Liver (tissue), 9 donors: ENCODE measurements around the gene TMPRSS6. TPM values are rescaled to one million over a fixed set of nuclear protein-coding genes. Genes with fewer than 3 reads are reported as not detected.

Experiments used
- DNase-seq: peaks from one replicate; pipeline ENCODE4 v3.0.0-alpha.2; 2017; ENCODE audit warnings: low spot score
- H3K27ac ChIP-seq, 2 donors: one replicate each; pipeline ENCODE4 v1.7.0; 2013; ENCODE audit warnings: inconsistent platforms in 2 of 2, low read length in 2 of 2, control low read depth in 1 of 2, low read depth in 1 of 2, mild to moderate bottlenecking in 1 of 2
- H3K27me3 ChIP-seq, 4 donors: one replicate each; pipeline versions ENCODE4 v1.6.1 to v1.7.0; 2013; ENCODE audit warnings: low read length in 3 of 4, inconsistent platforms in 1 of 4, mild to moderate bottlenecking in 1 of 4, moderate library complexity in 1 of 4; ENCODE audit not compliant: control insufficient read depth in 4 of 4, insufficient read depth in 4 of 4
- H3K36me3 ChIP-seq, 4 donors: one replicate each; pipeline versions ENCODE4 v1.6.1 to v1.7.0; 2013; ENCODE audit warnings: low read length in 3 of 4, mild to moderate bottlenecking in 3 of 4, low read depth in 1 of 4, moderate library complexity in 1 of 4; ENCODE audit not compliant: control insufficient read depth in 4 of 4, insufficient read depth in 3 of 4
- H3K4me1 ChIP-seq, 4 donors: one replicate each; pipeline versions ENCODE4 v1.6.1 to v1.7.0; 2013; ENCODE audit warnings: low read length in 3 of 4, mild to moderate bottlenecking in 3 of 4, moderate library complexity in 1 of 4; ENCODE audit not compliant: control insufficient read depth in 4 of 4, insufficient read depth in 4 of 4
- H3K4me3 ChIP-seq, 3 donors: one replicate each; pipeline versions ENCODE4 v1.6.1 to v1.7.0; 2013; ENCODE audit warnings: low read length in 3 of 3, control low read depth in 1 of 3, low read depth in 1 of 3, mild to moderate bottlenecking in 1 of 3
- H3K9ac ChIP-seq, 2 donors: one replicate each; pipeline ENCODE4 v1.7.0; 2013; ENCODE audit warnings: low read length in 2 of 2, mild to moderate bottlenecking in 2 of 2, moderate library complexity in 2 of 2, control low read depth in 1 of 2, low read depth in 1 of 2
- H3K9me3 ChIP-seq, 4 donors: one replicate each; pipeline versions ENCODE4 v1.6.1 to v1.7.0; 2013; ENCODE audit warnings: low read length in 3 of 4; ENCODE audit not compliant: control insufficient read depth in 4 of 4
- EGR1 ChIP-seq, 2 donors: IDR thresholded peaks; 2 replicates each; pipeline ENCODE4 v1.6.1; 2016 to 2018; ENCODE audit warnings: antibody characterized with exemption in 2 of 2, low read depth in 2 of 2
- FOXA1 ChIP-seq: IDR thresholded peaks from 2 replicates; pipeline ENCODE4 v1.6.1; 2016; ENCODE audit warnings: antibody characterized with exemption
- FOXA2 ChIP-seq: IDR thresholded peaks from 2 replicates; pipeline ENCODE4 v1.6.1; 2016; ENCODE audit warnings: antibody characterized with exemption
- GABPA ChIP-seq, 2 donors: IDR thresholded peaks in 1 of 2; conservative IDR thresholded peaks in 1 of 2; 2 replicates each; pipeline ENCODE4 v1.6.1; 2016; ENCODE audit warnings: antibody characterized with exemption in 2 of 2, mild to moderate bottlenecking in 1 of 2, moderate library complexity in 1 of 2
- HNF4A ChIP-seq, 2 donors: conservative IDR thresholded peaks; 2 replicates each; pipeline ENCODE4 v1.6.1; 2016; ENCODE audit warnings: antibody characterized with exemption in 2 of 2, mild to moderate bottlenecking in 2 of 2
- HNF4G ChIP-seq: IDR thresholded peaks from 2 replicates; pipeline ENCODE4 v1.6.1; 2016; ENCODE audit warnings: antibody characterized with exemption
- RAD21 ChIP-seq, 2 donors: IDR thresholded peaks; 2 replicates each; pipeline ENCODE4 v1.6.1; 2016; ENCODE audit warnings: antibody characterized with exemption in 2 of 2, mild to moderate bottlenecking in 2 of 2
- RXRA ChIP-seq, 2 donors: IDR thresholded peaks; 2 replicates each; pipeline ENCODE4 v1.6.1; 2017 to 2018; ENCODE audit warnings: antibody characterized with exemption in 2 of 2, mild to moderate bottlenecking in 1 of 2
- SP1 ChIP-seq: IDR thresholded peaks from 2 replicates; pipeline ENCODE4 v1.6.1; 2018; ENCODE audit warnings: antibody characterized with exemption, mild to moderate bottlenecking
- TAF1 ChIP-seq: conservative IDR thresholded peaks from 2 replicates; pipeline ENCODE4 v1.6.1; 2016; ENCODE audit warnings: antibody characterized with exemption, mild to moderate bottlenecking
- YY1 ChIP-seq: IDR thresholded peaks from 2 replicates; pipeline ENCODE4 v1.6.1; 2016; ENCODE audit warnings: antibody characterized with exemption, mild to moderate bottlenecking
- WGBS: extraction: QIAGEN DNeasy Blood & Tissue Kit; methylation state at CpG from one replicate; pipeline ENCODE4 v1.1.7; 2013; 5-methylcytosine and 5-hydroxymethylcytosine counted together
- polyA plus RNA-seq, 2 donors: library from polyadenylated mRNA; stranded (reverse) in 1 of 2; unstranded in 1 of 2; fragments of 200-250 nt in 1 of 2; fragments of >200 nt in 1 of 2; fragmentation: Nextera tagmentation in 1 of 2; extraction: Ambion mirVana in 1 of 2; gene quantifications; one replicate each; pipeline versions ENCODE4 v1.2.1 to v1.2.3, GENCODE V29; 2013 to 2015
- total RNA-seq, 2 donors: library from RNA; depleted of rRNA; stranded (reverse); fragments of >200 nt; gene quantifications; one replicate each; pipeline ENCODE4 v1.2.3, GENCODE V29; 2014
- TF ChIP-seq, protein P1 (sequence below): fragments of 150-350 bp; IDR thresholded peaks from 2 replicates; pipeline ENCODE4 v1.5.1; 2017; ENCODE audit warnings: improper control_type of control experiment, low read depth, low read length; ENCODE audit not compliant: missing input control
- TF ChIP-seq, protein P2 (sequence below): IDR thresholded peaks from 2 replicates; pipeline ENCODE4 v1.6.1; 2016; ENCODE audit warnings: antibody characterized with exemption
- TF ChIP-seq, protein P3 (sequence below): IDR thresholded peaks from 2 replicates; pipeline ENCODE4 v1.6.1; 2016; ENCODE audit warnings: antibody characterized with exemption, mild to moderate bottlenecking
- TF ChIP-seq, protein P4 (sequence below): IDR thresholded peaks from 2 replicates; pipeline ENCODE4 v1.6.1; 2016; ENCODE audit warnings: antibody characterized with exemption
- donor health status: healthy.
- donor health status: healthy.
- donor health status: healthy.
- donor health status: healthy.
- donor health status: healthy.

Gene TMPRSS6
- total and polyA plus RNA-seq, 4 donors = 12.6 to 47.1 (median 39.9) TPM

DNA sequence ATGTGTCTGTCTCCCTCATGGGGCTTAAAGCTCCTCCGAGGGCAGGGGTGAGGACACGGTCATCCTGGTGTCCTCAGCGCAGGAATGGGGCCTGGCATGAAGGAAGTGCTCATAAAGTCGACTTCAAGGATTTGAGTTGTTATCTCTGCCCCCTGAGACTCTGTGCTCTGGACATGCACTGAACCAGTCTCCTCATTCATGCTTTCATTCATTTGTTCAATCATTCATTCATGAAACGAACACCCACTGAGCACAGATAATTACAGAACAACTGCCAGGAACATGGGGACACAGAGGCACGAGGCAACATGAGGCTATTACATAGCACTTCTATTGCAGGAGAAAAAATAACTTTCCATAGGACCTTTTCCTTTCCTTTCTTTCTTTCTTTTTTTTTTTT is 16.5 kb downstream of the TMPRSS6 start (continued):
- TF ChIP-seq, protein P1, sequence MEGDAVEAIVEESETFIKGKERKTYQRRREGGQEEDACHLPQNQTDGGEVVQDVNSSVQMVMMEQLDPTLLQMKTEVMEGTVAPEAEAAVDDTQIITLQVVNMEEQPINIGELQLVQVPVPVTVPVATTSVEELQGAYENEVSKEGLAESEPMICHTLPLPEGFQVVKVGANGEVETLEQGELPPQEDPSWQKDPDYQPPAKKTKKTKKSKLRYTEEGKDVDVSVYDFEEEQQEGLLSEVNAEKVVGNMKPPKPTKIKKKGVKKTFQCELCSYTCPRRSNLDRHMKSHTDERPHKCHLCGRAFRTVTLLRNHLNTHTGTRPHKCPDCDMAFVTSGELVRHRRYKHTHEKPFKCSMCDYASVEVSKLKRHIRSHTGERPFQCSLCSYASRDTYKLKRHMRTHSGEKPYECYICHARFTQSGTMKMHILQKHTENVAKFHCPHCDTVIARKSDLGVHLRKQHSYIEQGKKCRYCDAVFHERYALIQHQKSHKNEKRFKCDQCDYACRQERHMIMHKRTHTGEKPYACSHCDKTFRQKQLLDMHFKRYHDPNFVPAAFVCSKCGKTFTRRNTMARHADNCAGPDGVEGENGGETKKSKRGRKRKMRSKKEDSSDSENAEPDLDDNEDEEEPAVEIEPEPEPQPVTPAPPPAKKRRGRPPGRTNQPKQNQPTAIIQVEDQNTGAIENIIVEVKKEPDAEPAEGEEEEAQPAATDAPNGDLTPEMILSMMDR = no peak

DNA sequence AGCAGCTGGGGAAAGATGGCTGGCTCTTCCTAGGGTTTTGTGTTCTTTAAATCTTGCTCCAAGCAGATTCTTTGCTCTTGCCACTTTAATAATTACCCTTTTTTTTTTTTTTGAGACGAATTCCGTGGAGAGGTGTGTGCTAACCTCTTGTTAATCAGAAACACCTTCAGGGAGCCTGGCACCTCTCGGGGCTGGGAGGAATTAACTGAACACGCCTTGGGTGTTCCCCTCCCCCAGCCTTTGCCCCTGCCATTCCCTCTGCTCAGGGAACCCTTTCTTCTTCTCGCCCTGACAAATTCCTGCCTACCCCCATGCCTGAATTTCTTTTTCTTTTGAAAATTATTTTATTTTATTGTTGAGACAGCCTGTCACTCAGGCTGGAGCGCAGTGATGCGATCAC is 17.5 kb downstream of the TMPRSS6 start:
- no peak overlapping the region for H3K27ac ChIP-seq
- 85% methylated on average over 7 of the region's 7 CpGs for WGBS
- no peak for DNase-seq
- TF ChIP-seq EGR1 (IDR thresholded peaks at IDR 0.05; ENCODE audit: low read depth in 2 of 2) = no peak
- TF ChIP-seq RXRA (IDR thresholded peaks at IDR 0.05) = no peak
- no peak for TF ChIP-seq GABPA (IDR thresholded peaks at IDR 0.05 in 1 of 2, conservative IDR thresholded peaks at IDR 0.05 in 1 of 2)
- TF ChIP-seq HNF4A (conservative IDR thresholded peaks at IDR 0.05) = no peak
- TF ChIP-seq, protein P2, sequence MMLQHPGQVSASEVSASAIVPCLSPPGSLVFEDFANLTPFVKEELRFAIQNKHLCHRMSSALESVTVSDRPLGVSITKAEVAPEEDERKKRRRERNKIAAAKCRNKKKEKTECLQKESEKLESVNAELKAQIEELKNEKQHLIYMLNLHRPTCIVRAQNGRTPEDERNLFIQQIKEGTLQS = no peak
- TF ChIP-seq, protein P3, sequence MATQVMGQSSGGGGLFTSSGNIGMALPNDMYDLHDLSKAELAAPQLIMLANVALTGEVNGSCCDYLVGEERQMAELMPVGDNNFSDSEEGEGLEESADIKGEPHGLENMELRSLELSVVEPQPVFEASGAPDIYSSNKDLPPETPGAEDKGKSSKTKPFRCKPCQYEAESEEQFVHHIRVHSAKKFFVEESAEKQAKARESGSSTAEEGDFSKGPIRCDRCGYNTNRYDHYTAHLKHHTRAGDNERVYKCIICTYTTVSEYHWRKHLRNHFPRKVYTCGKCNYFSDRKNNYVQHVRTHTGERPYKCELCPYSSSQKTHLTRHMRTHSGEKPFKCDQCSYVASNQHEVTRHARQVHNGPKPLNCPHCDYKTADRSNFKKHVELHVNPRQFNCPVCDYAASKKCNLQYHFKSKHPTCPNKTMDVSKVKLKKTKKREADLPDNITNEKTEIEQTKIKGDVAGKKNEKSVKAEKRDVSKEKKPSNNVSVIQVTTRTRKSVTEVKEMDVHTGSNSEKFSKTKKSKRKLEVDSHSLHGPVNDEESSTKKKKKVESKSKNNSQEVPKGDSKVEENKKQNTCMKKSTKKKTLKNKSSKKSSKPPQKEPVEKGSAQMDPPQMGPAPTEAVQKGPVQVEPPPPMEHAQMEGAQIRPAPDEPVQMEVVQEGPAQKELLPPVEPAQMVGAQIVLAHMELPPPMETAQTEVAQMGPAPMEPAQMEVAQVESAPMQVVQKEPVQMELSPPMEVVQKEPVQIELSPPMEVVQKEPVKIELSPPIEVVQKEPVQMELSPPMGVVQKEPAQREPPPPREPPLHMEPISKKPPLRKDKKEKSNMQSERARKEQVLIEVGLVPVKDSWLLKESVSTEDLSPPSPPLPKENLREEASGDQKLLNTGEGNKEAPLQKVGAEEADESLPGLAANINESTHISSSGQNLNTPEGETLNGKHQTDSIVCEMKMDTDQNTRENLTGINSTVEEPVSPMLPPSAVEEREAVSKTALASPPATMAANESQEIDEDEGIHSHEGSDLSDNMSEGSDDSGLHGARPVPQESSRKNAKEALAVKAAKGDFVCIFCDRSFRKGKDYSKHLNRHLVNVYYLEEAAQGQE = no peak
- TF ChIP-seq TAF1 = no peak
- no peak overlapping the region for H3K9ac ChIP-seq
- H3K4me1 ChIP-seq = peaks cover 0 to 7% (median 0%) of the 10 kb centered on the region in 4 donors
- H3K27me3 ChIP-seq = no peaks in the 10 kb centered on the region
- H3K9me3 ChIP-seq = no peaks in the 10 kb centered on the region
- H3K36me3 ChIP-seq = peaks cover 0 to 31% (median 18%) of the 10 kb centered on the region in 4 donors
- no peak overlapping the region for H3K4me3 ChIP-seq

DNA sequence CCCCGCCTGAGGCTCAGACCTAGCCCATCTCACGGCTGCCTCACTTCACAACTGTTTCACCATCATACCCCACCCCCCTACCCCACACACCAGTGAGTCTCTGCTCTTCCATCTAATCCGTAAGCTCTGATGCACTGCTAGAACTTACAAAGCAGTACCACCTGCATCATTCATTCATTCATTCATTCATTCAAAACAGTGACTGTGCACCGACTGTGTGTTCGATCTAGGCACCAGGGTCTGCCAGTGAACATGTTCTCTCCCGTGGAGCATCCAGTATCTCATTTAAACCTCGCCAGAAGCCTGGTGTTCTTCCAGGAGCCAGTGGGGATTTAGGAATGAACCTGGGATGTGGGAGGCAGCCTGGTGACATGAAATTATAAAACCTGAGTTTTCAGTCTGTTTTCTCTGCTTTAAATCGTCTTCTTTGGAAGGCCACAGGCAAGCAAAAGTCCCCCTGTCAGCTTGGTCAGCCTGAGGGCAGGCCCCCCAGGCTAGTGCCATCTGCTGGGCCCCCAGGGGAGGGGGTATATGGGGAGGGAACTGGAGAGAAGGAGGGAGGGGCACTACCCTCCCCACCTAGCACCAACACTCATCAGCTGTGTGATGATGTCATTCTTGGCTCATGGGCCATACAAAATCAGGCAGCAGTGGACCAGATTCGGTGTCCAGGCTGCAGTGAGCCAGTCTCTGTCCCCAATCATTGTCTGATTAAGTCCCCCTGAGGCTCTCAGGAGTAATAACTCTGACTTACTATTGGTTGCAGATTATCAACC is 18.4 kb downstream of the TMPRSS6 start:
- TF ChIP-seq RXRA (IDR thresholded peaks at IDR 0.05) (no peak), SP1 (no peak), FOXA2 (no peak), EGR1 (IDR thresholded peaks at IDR 0.05; ENCODE audit: low read depth in 2 of 2) (no peak), FOXA1 (no peak), HNF4G (no peak), GABPA (IDR thresholded peaks at IDR 0.05 in 1 of 2, conservative IDR thresholded peaks at IDR 0.05 in 1 of 2) (no peak), RAD21 (IDR thresholded peaks at IDR 0.05) (no peak), YY1 (no peak)
- TF ChIP-seq, protein P3 = no peak
- TF ChIP-seq, protein P4, sequence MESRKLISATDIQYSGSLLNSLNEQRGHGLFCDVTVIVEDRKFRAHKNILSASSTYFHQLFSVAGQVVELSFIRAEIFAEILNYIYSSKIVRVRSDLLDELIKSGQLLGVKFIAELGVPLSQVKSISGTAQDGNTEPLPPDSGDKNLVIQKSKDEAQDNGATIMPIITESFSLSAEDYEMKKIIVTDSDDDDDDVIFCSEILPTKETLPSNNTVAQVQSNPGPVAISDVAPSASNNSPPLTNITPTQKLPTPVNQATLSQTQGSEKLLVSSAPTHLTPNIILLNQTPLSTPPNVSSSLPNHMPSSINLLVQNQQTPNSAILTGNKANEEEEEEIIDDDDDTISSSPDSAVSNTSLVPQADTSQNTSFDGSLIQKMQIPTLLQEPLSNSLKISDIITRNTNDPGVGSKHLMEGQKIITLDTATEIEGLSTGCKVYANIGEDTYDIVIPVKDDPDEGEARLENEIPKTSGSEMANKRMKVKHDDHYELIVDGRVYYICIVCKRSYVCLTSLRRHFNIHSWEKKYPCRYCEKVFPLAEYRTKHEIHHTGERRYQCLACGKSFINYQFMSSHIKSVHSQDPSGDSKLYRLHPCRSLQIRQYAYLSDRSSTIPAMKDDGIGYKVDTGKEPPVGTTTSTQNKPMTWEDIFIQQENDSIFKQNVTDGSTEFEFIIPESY = no peak
- TF ChIP-seq, protein P1 = no peak
- H3K27ac ChIP-seq = no peak overlapping the region
- peaks cover 0 to 7% (median 0%) of the 10 kb centered on the region in 4 donors for H3K4me1 ChIP-seq
- no peak overlapping the region for H3K9ac ChIP-seq
- 89% methylated on average over 9 of the region's 9 CpGs for WGBS
- no peaks in the 10 kb centered on the region for H3K9me3 ChIP-seq
- H3K36me3 ChIP-seq = peaks cover 0 to 29% (median 14%) of the 10 kb centered on the region in 4 donors
- no peaks in the 10 kb centered on the region for H3K27me3 ChIP-seq
- no peak overlapping the region for H3K4me3 ChIP-seq
- no peak for DNase-seq
